Spleen (tissue), 7 donors: ENCODE results near the gene ENOX1.

Source experiments
- CTCF ChIP-seq, 11 experiments: fragments of 200-600 bp in 7 of 11; fragments of 450-650 bp in 4 of 11; sonication (generic) in 4 of 11; IDR thresholded peaks in 8 of 11; conservative IDR thresholded peaks in 3 of 11; 1 replicate in 7 of 11; 2 replicates in 4 of 11; pipeline versions ENCODE4 v1.4.0 to v1.8.0; 2016 to 2021; ENCODE audit warnings: antibody characterized with exemption in 11 of 11, inconsistent platforms in 4 of 11, mild to moderate bottlenecking in 1 of 11
- POLR2A ChIP-seq, 3 donors: fragments of 450-650 bp; IDR thresholded peaks; one replicate each; pipeline ENCODE4 v1.5.1; 2017; ENCODE audit warnings: antibody characterized with exemption in 3 of 3, mild to moderate bottlenecking in 1 of 3
- donor health status: DM: no; HTN: no; CAD: no; lungs with moderate emphysema.
- donor health status: DM: no; HTN: no; CAD: no.
- donor health status: DM: no; HTN: no; CAD: no.

GRCh38 chr13:43567608-43568007 lies 219.2 kb downstream of the ENOX1 start:
- TF ChIP-seq POLR2A (IDR thresholded peaks at IDR 0.05) (no peak), CTCF (IDR thresholded peaks at IDR 0.05 in 8 of 11, conservative IDR thresholded peaks at IDR 0.05 in 3 of 11) (no peak)
